Esophagus muscularis mucosa (tissue), 3 donors: ENCODE results near the gene VAPA.

Experiments used
- CTCF ChIP-seq, 3 experiments: fragments of 200-600 bp in 2 of 3; fragments of 450-650 bp in 1 of 3; sonication (generic) in 2 of 3; IDR thresholded peaks; one replicate each; pipeline ENCODE4 v1.5.1; 2017 to 2019; ENCODE audit warnings: antibody characterized with exemption in 3 of 3, mild to moderate bottlenecking in 2 of 3, moderate library complexity in 1 of 3
- POLR2AphosphoS5 ChIP-seq, 2 donors: sonication (generic); formaldehyde crosslinking; IDR thresholded peaks; one replicate each; pipeline ENCODE4 v1.6.1; 2017; ENCODE audit warnings: antibody characterized with exemption in 2 of 2

GRCh38 chr18:9961041-9961440, 47.2 kb downstream of the VAPA start:
- TF ChIP-seq CTCF (IDR thresholded peaks at IDR 0.05), result no peak
- no peak for TF ChIP-seq POLR2AphosphoS5 (IDR thresholded peaks at IDR 0.05)
